GM19463 (cell line): ENCODE results near the gene ST3GAL6.
A peak's percentile ranks its signal among the peaks of the same experiment; 100 is the strongest.

Experiments
- ATAC-seq: cut with Tn5 transposase; IDR thresholded peaks from one replicate; pipeline ENCODE4 v1.9.1; 2021; ENCODE audit warnings: mild to moderate bottlenecking, moderate library complexity; ENCODE audit not compliant: unreplicated experiment

The ST3GAL6 gene, protein sequence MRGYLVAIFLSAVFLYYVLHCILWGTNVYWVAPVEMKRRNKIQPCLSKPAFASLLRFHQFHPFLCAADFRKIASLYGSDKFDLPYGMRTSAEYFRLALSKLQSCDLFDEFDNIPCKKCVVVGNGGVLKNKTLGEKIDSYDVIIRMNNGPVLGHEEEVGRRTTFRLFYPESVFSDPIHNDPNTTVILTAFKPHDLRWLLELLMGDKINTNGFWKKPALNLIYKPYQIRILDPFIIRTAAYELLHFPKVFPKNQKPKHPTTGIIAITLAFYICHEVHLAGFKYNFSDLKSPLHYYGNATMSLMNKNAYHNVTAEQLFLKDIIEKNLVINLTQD

GRCh38 chr3:98763076-98763475 lies at the start of gene ST3GAL6:
ST3GAL6 (plus strand) TSS chr3:98763340; CDS start chr3:98768441, 5,101 bp downstream.
- ATAC-seq, result no peak

GRCh38 chr3:98713984-98714383 lies 49.2 kb upstream of the ST3GAL6 start:
- ATAC-seq, result no peak

- ATAC-seq, result no peak
These were observed 45.6 kb upstream of the ST3GAL6 start for GRCh38 chr3:98717584-98717983.

DNA sequence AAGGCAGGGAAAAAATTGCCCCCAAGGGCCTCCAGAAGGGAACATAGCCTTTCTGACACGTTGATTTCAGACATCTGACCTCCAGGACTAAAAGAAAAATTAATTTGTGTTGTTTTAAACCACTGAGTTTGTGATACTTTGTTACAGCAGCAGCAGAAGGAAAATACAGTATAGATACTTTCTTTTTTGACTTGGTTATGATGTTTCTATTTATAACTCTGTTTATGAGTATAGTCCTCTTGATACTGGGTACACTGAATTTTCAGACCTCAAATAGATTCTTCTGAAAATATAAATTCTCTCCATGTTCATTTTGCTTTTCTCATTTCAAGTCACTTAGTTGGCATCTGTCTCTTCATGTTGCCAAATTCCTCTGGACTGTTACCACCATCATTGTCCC lies 44.4 kb upstream of the ST3GAL6 start:
- no peak for ATAC-seq

- ATAC-seq, result no peak
These were observed 41.4 kb upstream of the ST3GAL6 start for GRCh38 chr3:98721776-98722175.

DNA sequence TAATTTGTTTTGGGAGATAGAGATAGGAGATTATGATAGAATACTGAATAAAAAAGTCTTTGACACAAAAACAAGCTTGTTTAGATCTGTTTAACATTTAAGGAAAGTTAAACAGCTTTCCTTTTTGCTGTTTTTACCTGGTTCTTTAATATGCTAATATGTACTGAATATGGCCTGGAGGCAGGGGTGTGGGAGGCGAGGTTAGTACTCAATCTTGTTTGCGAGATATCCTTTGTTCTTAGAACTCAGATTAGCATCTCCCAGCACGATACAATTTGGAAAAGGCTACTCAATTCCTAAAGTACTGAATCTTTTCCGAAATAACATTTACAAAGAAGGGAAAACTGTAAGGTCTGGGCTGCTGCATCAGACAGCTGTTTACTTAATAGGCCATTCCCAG lies 40.8 kb upstream of the ST3GAL6 start:
- no peak for ATAC-seq

DNA sequence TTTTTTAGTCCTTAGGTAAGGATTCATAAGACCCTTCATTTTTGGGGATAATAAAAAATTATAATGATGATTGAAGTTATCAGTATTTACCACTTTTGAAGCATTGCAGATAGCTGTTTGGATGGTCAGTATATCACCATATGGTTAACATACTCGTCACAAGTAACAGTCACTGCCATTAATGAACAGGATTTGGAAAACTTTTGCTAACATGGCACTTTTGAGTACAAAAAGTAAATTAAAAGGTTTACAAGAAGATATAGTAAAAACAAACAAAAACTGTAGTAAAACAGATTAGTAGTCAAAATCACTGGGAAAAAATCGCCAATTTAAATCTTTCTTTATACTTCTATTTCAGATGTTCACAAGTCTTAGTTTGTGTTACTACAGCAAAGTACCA lies 37.8 kb upstream of the ST3GAL6 start:
- ATAC-seq, result no peak

GRCh38 chr3:98726084-98726483 lies 37.1 kb upstream of the ST3GAL6 start:
- ATAC-seq, result no peak

GRCh38 chr3:98727638-98728037 lies 35.5 kb upstream of the ST3GAL6 start:
- ATAC-seq, result no peak

DNA sequence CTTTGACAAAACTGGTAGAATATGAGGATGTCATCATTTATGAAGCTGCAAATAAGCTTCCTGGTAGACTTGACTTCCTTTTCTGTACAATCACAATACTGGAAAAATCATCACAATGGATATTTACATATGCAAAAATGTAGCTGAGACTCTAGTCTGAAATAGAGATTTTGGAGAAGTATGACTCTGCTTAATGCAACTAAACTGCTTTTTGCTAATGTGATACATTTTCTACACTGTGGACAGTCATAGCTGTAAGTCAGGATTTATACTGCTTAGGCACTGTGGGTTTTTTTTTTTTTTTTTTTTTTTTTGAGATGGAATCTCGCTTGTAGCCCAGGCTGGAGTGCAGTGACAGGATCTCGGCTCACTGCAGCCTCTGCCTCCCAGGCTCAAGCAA lies 34.5 kb upstream of the ST3GAL6 start:
- ATAC-seq, result no peak

DNA sequence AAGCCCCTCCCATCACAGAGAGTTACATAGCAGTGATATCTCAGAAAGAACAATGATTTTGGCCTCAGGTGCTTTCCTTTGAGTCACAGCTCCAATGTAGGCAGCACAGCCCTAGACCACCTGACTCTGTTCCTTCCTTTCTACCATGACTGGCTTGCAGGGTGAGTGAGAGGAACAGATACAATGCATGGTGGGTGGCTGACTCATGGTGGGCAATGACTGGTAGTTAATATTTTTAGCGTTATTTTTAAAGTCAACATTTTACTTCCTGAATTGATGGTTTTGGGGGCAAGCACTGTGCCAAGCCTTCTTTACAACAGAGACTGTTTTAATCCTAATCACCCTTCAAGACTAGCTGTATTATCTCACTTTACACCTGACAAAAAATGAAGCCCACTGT lies 32.8 kb upstream of the ST3GAL6 start:
- ATAC-seq, result peak; percentile 43

DNA sequence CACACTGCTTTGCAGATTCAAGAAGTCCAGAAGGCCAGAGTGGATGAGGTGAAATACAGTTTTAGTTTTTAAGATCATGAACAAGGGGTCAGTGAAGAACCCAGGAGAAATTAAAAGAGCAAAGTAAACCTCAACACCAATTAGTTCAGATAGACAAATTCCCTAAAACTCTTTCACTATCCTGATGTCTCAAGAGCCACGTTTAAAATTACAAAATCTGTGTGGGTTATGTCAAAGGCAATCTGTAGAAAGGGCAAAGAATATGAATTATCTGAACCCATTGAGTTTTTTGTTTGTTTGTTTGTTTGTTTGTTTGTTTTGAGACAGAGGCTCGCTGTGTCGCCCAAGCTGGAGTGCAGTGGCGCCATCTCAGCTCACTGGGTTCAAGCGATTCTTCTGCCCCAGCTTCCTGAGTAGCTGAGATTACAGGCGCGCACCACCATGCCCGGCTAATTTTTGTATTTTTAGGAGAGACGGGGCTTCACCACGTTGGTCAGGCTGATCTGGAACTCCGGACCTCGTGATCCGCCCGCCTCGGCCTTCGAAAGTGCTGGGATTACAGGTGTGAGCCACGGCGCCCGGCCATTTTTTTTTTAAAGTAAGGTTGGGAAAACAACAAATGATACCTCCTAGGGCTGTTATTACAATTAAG lies 32.1 kb upstream of the ST3GAL6 start:
- ATAC-seq, result no peak

GRCh38 chr3:98731720-98732285 lies 31.3 kb upstream of the ST3GAL6 start:
- ATAC-seq, result peak; percentile 35

GRCh38 chr3:98732286-98733052 lies 30.7 kb upstream of the ST3GAL6 start:
- ATAC-seq, result peak; percentile 35

DNA sequence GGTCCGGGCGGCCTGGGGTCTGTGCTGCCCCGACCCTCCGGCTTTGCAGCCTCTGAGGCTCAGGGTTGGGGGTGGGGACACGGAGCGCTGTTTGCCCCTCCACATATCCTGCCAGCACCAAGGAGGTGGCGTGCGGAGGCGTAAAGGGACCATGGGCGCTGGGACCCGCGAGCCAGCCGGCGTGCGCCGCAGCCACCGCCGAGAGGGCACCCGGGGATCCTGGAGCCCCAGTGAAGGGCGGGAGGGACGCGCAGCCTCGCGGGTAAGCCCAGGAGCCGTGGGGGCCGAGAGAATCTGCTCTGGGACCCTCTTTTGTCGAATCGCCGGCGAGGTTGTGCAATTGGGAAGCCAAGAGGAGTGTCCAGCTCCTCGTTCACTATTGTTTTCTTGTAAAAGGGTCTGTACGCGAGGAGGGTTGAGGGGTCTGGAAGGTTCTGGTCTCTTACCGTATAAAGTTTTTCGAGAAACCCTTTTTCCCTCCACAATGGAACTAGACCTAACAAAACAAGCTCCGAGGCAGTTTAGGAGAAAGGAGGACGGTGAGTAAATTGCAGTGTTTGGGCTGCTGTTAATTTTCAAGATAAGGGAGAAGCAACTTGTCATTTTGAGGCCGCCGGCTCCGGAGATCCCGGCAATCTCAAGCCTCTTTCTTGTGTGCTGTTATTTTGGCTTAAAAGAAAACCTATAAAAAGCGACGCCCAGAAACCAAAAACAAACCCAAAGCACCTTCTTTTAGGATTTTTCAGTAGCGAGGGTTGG lies 29.9 kb upstream of the ST3GAL6 start:
- peak; percentile 20 for ATAC-seq

- peak; percentile 28 for ATAC-seq
These were observed 29.3 kb upstream of the ST3GAL6 start for GRCh38 chr3:98733812-98734281.

DNA sequence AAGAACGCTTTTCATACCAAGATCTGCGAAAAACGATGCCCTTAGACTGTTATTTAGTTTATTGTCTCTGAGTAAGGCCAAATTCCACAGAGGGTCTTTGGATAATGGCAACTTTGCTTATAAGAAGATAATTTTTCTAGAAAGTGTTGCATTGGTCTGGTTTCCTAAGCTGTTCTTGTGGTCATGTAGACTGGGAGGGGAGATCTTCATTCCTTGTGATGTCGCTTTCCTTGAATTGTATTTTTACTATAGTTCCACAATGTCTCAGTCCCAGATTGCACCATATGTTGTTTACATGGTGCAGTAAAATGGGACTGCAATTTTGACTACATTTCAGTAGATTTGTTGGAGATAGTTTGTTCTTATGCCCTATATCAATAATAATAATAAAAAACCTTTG lies 28.8 kb upstream of the ST3GAL6 start:
- no peak for ATAC-seq

DNA sequence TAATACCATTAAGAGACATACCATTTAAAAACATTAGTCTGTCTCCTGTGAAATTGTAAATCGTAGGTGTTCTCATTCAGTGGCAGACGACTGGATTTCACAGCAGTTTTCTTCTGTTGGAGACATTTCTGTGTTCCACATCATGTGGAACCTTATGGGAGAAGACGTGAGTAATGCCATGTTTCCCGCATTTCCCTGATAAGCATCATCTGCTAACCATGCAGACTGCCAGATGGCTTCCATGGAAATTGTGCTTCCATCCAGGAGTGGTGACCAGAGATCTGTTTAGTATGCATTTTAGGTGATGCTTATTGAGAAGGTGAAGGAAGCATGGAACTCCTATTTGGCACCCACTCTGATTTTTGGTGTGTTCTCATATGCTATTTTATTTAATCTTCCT lies 28.4 kb upstream of the ST3GAL6 start:
- ATAC-seq, result no peak

- no peak for ATAC-seq
These were observed 27.8 kb upstream of the ST3GAL6 start for GRCh38 chr3:98735296-98735695.

DNA sequence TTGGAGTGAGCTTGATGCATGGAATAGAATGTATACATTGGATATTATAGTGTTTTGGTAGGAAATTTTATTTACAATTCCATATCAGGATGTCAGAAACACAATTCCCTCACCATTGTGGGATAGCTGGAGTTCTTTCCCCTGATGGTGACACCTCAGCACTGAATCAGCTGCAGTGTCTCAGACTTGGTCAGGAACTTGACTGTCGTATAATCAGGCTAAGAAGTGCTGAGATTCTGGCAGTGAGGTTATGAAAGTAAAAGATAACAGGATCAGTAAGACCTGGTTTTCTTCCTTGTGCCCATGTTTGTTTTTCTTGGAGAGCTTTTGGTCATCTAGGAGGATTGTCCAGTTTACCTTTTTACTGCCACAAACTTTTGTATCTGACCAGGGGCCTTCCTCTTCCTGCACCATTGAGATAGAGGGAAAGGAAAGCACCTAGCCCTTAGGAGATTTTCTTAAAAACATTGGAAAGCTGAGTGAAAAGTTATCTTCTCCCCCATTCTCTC lies 27.3 kb upstream of the ST3GAL6 start:
- no peak for ATAC-seq
